Peyer's patch (tissue), 4 donors: ENCODE results near the gene NAV3. TPM values are rescaled to one million over a fixed set of nuclear protein-coding genes. Genes with fewer than 3 reads are reported as not detected.

Experiments
- DNase-seq, 3 donors: peaks; one replicate each; pipeline ENCODE4 v3.0.0-alpha.2; 2017 to 2019
- H3K27ac ChIP-seq, 4 donors: fragments of 200-600 bp; sonication (generic); one replicate each; pipeline ENCODE4 v1.5.1; 2016 to 2019
- H3K27me3 ChIP-seq, 2 donors: fragments of 200-600 bp; sonication (generic); one replicate each; pipeline ENCODE4 v1.5.1; 2019
- H3K36me3 ChIP-seq, 3 donors: fragments of 200-600 bp; sonication (generic); one replicate each; pipeline ENCODE4 v1.5.1; 2016 to 2019
- H3K4me1 ChIP-seq, 4 donors: fragments of 200-600 bp; sonication (generic); one replicate each; pipeline ENCODE4 v1.5.1; 2016 to 2019
- H3K4me3 ChIP-seq, 4 donors: fragments of 200-600 bp; sonication (generic); 1 replicate in 3 of 4; 2 replicates in 1 of 4; pipeline ENCODE4 v1.5.1; 2016 to 2019; ENCODE audit warnings: mild to moderate bottlenecking in 1 of 4
- H3K9me3 ChIP-seq, 4 donors: fragments of 200-600 bp; sonication (generic); one replicate each; pipeline ENCODE4 v1.5.1; 2016 to 2019; ENCODE audit warnings: mild to moderate bottlenecking in 1 of 4
- CTCF ChIP-seq, 6 experiments: fragments of 450-650 bp in 4 of 6; fragments of 200-600 bp in 2 of 6; sonication (generic) in 1 of 6; IDR thresholded peaks; one replicate each; pipeline ENCODE4 v1.5.1; 2017 to 2019; ENCODE audit warnings: antibody characterized with exemption in 6 of 6, mild to moderate bottlenecking in 3 of 6, moderate library complexity in 1 of 6
- POLR2A ChIP-seq, 2 donors: fragments of 450-650 bp; IDR thresholded peaks; one replicate each; pipeline ENCODE4 v1.5.1; 2017; ENCODE audit warnings: antibody characterized with exemption in 2 of 2, mild to moderate bottlenecking in 2 of 2, moderate library complexity in 2 of 2
- total RNA-seq, 4 donors: library from RNA; depleted of rRNA; stranded (reverse); fragments of >200 nt; gene quantifications; one replicate each; pipeline ENCODE4 v1.1.0, GENCODE V29; 2016

Gene NAV3
- total RNA-seq, 4 donors from 2014 or later = 1.9 to 4.1 (median 2.8) TPM

- Histone ChIP-seq H3K4me1 (no peaks in the 10 kb centered on the region), H3K27me3 (no peaks in the 10 kb centered on the region), H3K27ac (no peak overlapping the region), H3K36me3 (no peaks in the 10 kb centered on the region), H3K4me3 (no peak overlapping the region), H3K9me3 (no peaks in the 10 kb centered on the region)
- no peak for DNase-seq
- TF ChIP-seq CTCF (IDR thresholded peaks at IDR 0.05) (no peak), POLR2A (IDR thresholded peaks at IDR 0.05) (no peak)
These were observed 167.6 kb downstream of the NAV3 start for GRCh38 chr12:77998236-77998786.

DNA sequence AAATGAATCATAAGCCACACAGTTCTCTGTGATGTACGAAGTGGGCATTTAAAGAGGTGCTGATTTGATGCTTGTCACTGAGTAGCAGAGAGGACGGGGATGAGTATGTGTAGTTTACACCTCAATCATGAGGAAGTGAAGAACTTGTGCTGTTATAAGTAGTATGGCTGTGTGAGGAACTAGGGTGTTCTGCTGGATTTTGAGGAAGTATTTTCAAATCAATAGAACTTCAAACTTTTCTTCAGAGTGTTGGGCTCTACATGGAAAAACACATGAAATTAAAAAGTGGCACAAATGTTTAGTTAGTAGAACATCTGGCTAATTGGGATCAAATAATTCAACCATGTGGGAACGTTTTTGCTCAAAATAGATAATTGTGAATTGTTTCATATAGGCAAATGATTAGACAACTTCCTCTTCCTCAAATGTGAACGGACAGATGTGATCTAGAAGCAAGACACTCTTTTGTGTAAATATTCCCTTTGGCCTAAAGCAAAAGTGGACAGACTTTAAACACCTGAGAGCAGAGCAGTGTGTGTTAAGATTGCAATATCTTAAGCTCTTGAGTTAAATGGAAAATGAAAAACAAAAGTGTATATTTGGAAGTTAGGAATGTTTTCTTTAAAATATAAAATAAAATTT lies 168.5 kb downstream of the NAV3 start:
- H3K36me3 ChIP-seq = no peaks in the 10 kb centered on the region
- no peak for DNase-seq
- no peak for TF ChIP-seq POLR2A (IDR thresholded peaks at IDR 0.05)
- no peak for TF ChIP-seq CTCF (IDR thresholded peaks at IDR 0.05)
- H3K9me3 ChIP-seq = no peaks in the 10 kb centered on the region
- no peaks in the 10 kb centered on the region for H3K4me1 ChIP-seq
- no peaks in the 10 kb centered on the region for H3K27me3 ChIP-seq
- H3K4me3 ChIP-seq = no peak overlapping the region
- H3K27ac ChIP-seq = no peak overlapping the region

DNA sequence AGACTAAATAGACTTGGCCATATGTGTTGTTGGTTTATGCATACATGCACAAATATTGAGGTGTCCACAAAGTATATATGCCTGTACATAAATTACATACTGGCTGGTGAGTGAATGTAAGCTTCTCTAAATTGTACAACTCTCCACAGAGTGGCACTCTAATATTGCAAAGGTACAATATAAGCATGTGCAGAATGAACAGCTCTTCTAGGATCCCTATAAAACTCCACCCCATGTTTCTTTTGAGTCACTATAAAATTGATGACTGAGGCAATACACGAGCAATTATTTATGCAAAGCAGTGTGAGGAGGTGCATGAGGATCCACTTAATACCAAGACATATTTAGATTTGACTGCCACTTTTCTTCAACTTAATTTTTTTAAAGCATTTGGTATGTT lies 172.2 kb downstream of the NAV3 start:
- no peaks in the 10 kb centered on the region for H3K27me3 ChIP-seq
- no peak for DNase-seq
- no peak overlapping the region for H3K27ac ChIP-seq
- H3K4me3 ChIP-seq = no peak overlapping the region
- H3K4me1 ChIP-seq = no peaks in the 10 kb centered on the region
- H3K36me3 ChIP-seq = no peaks in the 10 kb centered on the region
- no peak for TF ChIP-seq POLR2A (IDR thresholded peaks at IDR 0.05)
- TF ChIP-seq CTCF (IDR thresholded peaks at IDR 0.05) = no peak
- H3K9me3 ChIP-seq = no peaks in the 10 kb centered on the region

GRCh38 chr12:78004249-78005093 lies 173.8 kb downstream of the NAV3 start:
- no peaks in the 10 kb centered on the region for H3K27me3 ChIP-seq
- no peak overlapping the region for H3K4me3 ChIP-seq
- H3K27ac ChIP-seq = no peak overlapping the region
- H3K9me3 ChIP-seq = no peaks in the 10 kb centered on the region
- H3K4me1 ChIP-seq = no peaks in the 10 kb centered on the region
- no peak for DNase-seq
- TF ChIP-seq POLR2A (IDR thresholded peaks at IDR 0.05) (no peak), CTCF (IDR thresholded peaks at IDR 0.05) (no peak)
- no peaks in the 10 kb centered on the region for H3K36me3 ChIP-seq

DNA sequence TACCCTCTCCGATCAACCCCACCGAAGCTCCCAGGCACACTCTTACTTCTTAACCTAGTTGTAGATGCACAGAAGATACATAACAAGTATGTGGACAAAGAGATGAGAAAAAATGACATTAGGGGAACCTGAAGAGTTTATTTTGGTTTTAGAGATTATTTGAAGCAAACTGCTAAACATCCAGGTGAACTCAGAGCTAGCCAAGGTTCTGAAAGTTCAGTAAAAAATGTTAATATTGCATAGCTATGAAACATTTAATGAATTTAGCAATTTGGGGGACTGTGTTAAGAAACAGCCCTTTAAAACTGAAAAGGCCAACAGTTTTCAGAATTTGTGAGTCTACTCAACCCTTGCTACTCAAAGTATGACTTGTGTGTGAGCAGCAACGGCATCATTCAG lies 174.4 kb downstream of the NAV3 start:
- Histone ChIP-seq H3K27me3 (no peaks in the 10 kb centered on the region), H3K9me3 (no peaks in the 10 kb centered on the region), H3K4me1 (no peaks in the 10 kb centered on the region), H3K4me3 (no peak overlapping the region), H3K36me3 (no peaks in the 10 kb centered on the region), H3K27ac (no peak overlapping the region)
- TF ChIP-seq POLR2A (IDR thresholded peaks at IDR 0.05) (no peak), CTCF (IDR thresholded peaks at IDR 0.05) (no peak)
- no peak for DNase-seq
